Non-pigmented ciliary epithelial cell (primary cell): ENCODE data around the gene SS18L1.

Source experiments
- DNase-seq: peaks from one replicate; pipeline ENCODE4 v3.0.0-alpha.2; 2010; ENCODE audit warnings: low read depth

The SS18L1 gene

DNA sequence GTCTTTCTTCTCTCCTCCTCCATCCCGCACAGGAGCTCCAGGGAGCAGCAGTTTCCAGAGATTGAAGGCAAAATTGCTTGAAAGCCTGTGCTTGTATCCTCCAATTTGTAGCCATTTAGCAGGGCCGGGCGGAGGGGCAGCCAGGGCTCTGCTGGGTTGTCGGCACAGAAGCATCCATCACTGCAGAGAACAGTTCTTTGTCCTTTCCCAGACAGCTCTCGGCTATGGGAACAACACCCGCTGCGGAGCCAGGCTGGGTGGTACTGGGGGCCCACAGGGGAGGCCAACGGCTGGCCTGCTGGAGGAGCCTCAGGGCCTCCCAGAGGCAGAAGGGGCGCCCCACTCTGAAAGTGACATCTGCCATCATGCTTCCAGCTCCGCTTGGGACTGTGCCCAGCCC is 68.7 kb downstream of the SS18L1 start:
- DNase-seq = no peak

DNA sequence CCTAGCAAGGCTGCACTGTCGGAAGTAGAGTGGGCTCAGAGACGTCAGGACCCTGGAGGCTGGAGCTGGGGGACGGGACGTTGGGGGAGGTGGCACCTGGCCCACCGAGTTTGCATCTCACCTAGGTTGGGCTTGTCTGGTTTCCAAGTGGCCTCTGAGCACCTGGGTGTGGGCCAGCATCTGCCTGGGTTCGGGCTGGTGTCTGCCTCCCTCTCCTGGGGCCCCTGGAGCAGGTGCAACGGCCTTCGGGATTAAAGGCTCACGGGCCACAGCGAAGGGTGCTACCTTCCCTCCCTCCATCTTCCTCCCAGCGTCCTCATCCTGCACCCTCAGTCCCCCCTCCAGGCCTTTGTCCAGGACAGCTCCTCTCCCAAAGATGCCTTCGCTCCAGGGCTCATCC is 70.5 kb downstream of the SS18L1 start:
- DNase-seq = no peak

DNA sequence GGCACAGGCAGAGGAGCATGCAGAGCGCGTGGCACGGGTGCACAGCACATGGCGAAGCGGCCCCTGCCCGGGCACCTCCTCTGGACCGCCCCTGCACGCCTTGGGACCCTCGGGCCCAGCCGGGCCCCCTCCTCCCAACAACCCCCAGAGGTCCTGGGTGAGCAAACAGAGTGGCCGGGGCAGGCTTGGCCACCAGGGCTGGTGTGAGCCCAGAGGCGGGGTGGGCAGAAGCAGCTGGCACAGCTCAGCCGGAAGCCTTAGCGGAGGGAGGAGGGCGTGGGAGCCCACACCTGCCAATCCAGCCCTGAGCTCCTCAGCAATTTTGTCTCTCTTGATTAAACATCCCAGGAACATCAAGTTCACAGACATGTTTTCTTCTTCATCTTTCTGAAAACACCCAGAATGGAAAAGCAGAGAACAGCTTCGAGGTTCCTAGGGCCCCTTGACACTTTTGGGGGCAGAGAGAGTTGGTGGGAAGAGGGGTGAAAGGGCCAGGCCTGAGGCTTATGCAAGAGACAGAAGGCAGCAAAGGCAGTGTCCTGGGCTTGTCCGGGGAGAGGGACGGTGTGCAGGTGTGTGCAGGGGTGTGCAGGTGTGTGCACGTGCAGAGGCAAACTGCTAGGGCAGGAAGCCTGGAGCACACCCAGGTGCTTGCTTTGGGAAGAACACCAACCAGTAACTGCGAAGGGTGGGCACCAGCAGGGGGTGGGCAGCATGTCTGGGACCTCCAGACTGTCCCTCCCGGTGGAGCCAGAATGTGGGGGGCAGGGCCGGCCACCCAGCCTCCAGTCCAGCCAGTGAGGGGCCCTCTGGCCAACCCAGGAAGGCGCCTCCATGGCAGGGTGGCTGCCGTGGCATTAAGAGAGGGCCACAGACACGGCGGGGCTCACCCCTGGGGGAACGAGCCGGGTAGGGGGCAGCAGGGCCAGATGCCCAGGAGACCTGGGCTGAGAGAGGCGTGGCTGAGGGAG is 71.7 kb downstream of the SS18L1 start:
- DNase-seq = no peak

DNA sequence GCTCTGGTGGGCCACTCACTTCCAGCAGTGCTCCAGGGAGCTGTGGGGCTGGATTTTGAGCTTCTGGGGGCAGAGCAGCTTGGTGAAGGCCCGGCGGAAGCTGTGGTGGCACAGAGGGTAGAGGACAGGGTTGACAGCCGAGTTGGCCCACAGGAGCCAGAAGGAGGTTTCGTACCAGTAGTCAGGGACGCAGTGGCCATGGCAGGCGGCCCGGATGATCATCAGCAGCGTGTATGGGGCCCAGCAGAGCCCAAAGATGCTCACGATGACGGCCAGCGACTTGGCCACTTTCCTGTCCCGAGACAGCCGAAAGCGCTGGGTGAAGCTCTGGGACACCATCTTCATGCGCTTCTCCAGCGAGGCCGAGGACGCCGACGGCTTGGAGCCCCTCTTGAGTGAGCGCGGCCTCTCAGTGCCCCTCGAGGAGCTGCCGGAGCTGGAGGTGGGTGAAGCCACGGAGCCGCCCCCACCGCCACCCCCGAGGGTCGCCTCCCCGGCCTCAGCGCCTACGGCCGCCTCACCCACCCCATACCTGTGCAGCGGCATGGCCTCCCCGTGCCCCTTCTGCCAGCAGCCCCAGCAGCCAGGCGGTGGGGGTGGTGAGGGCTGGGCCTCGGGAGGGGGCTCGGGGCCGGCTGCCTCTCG is 72.5 kb downstream of the SS18L1 start:
- DNase-seq = no peak

DNA sequence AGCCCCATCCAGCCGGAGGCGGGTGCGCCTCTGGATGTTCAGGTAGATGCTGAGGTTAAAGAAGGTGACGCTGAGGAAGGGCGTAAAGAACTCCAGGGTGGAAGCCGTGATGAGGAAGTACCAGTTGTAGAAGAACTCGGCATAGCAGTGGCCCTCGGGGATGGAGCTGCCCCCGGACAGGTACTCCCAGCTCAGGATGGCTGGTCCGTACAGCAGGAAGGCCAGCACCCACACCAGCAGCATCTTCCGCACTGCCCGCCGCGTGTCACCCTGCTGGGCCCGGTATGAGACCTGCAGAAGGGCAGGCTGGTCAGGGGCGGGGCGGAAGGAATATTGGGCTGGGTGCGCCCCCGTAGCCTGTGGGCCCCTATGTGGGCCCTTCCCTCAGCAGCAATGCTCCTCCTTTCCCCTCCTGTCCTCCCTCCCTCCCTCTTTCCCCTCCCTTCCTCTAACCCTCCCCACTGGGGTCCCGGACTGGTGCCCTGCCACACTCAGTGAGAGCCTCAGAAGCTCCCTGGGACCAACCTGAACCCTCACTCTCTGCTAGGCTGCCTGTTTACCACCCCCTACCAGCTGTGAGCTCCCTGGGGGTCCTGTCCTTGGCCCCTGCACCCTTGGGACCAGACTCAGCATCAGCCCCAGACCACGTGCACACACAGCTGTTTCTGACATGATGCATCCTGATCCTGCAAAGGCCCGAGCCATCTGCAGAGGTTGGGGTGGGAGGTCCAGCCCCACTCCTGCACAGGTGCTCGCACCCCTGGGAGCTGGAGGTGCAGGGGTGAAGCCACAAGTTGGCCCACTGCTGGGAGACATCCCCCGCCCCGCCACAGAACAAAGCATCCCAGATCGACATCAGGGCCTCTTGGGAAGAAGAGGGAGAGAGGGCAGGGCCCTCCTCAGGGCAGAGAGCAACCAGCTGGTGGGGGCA is 73.3 kb downstream of the SS18L1 start:
- no peak for DNase-seq

DNA sequence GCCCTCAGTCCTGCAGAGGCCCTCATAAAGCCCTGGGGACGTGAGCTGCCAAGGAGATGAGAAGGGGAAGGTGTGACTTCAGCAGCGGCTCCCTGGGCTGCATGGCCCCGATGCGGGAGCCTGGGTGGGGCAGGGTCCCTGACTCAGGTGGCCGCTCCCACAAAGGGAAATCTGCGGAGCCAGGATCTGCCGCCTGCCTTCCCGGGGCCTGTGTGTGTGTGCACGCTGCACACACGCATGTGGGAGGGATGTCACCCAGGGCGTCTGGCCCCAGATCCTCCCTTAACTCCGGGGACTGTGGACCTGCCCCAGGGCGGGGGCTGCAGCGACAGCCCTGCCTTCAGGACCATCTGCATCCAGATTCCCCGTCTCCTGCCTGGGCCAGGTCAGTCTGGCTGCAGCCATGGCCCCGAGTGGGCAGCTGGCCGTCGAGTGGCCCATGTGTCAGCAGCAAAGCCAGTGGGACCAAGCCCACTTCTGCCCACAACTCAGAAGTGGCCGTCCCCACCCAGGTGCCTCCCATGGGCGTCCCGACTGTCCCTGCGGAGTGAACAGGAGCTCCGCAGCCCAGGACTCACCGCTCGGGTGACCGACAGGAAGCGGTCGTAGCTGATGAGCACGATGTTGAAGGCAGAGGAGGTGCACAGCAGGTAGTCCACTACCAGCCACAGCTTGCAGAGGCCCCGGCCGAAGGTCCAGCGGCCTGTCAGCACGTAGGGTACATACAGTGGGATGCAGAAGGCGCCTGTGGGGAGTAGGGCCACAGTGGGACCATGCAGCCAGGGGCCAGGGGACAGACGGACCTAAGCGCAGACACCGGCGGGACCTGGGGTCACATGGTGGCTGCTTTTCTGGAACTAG is 74.6 kb downstream of the SS18L1 start:
- no peak for DNase-seq

DNA sequence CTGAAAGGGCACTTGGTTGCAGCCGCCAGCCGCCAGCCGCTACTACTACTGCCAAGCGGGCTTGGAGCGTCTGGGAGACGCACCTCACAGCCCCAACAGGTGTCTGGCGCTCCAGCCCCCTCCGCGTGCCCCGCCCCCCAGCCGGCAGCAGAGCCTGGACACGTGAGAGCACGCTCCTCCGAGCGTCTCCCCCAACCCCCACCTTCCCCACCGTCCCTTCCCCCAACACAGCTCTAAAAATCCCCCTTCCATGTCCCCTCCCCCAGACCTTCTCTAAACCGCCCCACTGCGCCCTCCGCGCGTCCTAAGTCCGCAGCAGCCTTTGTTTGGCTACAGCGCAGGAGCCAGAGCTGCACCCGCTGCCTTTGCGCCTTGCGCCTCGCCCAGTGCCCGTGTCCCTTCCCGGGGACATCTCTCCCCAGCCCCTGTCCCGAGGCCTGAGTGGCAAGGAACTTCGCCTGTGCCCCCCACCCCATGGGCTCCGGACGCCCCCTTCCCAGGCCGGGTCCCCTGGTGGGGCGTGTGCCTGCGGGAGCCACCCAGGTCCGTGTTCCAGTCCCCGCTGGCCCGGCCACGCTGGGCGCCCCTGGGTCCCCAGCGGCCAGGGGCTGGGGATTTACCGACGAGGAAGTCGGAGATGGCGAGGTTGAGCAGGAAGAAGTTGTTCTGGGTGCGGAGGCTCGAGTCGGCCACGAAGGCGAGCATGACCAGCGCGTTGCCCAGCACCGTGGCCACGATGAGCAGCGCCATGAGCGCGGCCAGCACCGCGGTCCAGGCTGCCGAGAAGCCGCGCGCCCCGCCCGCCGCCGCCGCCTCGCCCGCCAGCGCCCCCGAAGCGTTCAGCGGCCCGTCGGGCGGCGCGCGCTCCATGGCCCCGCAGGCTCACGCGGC is 75.8 kb downstream of the SS18L1 start:
- no peak for DNase-seq

DNA sequence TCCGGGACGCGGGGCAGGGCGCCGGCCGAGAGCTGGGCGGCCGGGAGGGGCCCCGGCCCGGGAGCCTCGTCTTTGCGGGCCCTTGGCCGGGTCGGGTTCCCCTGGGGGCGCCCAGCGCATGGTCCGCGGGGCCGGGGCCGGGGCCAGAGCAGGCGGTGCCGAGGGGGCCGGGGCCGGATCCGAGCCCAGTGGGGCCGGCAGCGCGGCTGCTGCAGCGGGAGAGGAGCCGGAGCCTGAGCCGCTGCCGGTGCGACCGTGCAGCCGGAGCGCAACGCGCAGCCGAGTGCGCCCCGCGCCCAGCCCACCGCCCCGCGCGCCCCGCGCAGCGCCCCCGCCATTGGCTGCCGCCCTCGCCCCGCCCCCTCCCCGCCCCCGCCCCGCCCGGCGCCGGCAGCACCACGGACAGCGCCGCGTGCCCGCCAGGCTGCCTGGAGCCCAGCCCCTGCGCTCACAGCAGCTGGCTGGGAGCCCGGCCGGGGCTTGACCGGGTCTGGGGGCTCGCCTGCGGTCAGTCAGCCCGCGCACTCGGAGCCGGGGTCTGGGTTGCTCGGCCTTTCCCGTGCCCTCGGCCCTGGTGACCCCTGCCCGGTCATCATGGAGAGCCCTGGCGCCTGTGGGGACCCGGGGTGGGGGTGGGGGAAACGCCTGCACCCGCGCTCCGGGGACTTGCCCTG is 76.6 kb downstream of the SS18L1 start, which contains the start of gene HRH3:
Gene HRH3 (minus strand): TSS at position 287 of the 674 bp plus-strand sequence. CDS start 308 bp downstream, outside the sequence.
- DNase-seq = no peak

DNA sequence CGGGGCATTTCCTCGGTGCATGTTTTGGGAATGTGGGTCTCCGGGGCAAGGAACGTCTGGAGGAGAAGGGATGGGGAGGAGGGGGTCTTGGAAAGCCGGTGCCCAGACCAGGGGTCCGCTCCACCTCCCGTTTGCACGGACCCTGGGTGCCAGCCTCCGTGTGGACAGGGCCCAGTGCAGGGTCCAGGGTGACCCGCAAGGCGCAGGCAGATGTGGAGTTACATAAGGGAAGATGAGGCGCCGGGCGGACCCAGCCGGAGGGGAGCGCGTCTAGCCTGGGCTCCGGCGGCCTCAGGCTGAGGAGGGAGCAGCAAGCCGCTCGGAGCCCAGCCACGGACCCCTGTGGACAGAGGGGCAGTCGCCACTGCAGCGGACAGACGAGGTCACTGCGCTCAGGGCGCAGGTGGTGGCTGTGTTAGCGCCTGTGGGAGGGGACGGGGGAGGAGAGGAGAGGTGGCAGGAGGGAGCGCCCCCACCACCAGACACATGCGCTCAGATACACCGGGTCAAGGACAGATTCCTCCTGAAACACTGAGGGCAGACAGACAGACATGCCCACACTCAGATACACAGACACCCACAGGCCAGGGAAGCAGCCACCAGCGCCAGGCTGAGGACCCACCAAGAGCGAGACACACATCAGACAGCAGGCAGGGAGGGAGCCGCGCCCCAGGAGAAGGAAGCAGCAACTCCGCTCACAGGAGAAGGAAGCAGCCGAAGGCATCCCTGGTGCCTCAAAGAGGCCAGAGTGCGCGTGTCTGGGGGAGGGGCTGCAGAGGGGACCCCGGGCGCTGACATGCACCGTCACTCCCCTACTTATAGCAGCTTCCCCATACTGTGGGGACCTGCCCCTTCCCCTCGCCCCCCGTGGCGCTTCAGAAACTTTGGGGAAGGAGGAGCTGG is 77.3 kb downstream of the SS18L1 start:
- no peak for DNase-seq

DNA sequence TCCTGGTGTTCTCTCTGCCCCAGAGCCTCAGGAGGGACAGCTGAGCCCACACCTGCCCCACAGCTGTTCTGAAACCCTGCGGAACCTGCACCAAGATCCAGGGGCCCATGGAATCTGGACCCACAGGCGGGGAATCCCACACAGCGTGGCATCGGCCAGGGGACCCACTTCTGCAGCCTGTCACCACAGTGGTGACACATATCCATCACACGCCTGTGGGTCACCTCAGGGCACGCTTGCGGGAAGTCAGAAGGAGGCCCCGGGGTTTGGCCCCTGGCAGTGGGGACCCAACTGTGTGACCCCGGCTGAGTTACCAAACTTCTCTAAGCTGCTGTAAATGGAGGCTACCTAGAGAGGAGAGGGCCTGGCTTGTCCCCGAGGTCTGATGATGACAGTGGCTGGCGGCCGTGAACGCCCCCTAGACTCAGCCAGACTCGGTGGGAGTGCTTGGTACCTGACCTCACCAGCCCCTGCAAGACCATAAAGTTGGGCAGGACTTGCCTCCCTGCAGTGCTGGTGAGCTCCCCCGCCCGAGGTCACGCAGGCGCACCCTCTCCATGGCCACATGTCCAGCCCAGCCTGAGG is 78.8 kb downstream of the SS18L1 start:
- DNase-seq = no peak

DNA sequence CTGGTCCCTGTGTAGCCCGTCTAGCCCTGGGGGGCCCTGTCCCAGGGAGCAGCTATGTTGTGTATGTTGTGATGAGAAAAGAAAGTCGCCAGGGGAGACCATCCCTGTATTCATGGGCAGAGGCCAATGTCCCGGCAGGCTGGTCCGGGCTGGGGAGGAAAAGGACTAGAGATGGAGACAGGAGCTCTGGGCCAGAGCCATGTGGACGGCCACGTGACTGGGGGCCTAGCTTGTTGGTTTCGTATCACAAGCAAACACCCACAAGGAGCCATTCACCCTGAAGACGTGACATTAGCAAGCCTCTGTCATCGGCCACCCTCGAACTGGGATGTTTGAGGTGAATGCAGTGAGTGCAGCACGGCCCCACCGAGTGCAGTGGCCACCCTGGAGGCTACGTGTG is 79.4 kb downstream of the SS18L1 start:
- DNase-seq = no peak

DNA sequence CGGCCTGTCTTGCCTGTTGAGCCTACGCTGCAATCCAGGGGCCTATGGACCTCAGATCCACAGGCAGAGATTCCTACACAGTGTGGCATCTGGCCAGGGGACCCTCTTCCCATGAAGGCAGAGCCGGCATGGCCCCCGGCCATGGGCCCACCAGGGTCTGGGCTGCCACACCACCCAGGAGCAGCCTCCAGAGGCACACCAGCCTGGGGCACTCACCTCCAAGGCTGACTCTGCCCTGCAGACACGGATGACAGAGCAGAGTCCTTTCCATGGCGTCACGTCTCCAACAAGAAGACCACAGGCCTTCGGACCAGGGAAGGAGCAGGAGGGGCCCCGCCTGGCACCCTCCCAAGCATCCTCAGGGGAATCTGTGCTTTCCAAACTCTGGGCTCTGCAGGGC is 80.0 kb downstream of the SS18L1 start:
- DNase-seq = no peak

DNA sequence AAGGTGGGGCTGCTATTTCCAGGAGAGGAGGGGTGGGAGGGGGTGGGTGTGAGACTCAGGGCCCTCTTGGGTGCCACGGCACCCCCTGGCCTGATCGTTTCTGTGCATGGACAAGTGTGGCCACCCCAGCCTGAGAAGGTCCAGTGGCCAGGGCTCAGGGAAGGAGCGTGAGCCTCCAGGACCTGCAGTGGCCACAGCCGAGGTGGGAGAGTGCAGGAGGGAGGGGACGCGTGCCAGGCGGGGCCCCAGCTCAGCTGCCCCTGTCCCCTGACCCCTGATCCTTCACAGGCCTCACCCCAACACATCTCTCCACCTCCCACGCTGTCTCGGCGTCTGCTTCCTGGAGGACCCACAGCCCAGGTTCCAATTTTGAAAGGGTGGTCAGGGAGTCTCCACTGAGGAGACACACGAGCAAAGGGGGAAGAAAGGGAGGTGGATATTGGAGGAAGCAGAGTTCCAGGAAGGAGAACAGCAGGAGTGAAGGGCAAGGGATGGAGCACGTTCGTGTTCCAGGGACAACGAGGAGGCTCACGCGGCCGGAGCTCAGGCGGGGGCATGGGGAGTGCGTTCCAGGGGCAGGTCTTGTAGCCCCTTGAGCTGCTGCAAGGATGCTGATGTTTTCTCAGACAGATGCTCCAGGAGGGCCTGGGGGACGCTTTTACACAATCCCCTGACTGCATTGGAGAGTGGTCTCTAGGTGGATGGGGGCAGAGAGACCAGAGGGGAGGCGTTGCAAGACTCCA is 80.7 kb downstream of the SS18L1 start:
- no peak for DNase-seq

DNA sequence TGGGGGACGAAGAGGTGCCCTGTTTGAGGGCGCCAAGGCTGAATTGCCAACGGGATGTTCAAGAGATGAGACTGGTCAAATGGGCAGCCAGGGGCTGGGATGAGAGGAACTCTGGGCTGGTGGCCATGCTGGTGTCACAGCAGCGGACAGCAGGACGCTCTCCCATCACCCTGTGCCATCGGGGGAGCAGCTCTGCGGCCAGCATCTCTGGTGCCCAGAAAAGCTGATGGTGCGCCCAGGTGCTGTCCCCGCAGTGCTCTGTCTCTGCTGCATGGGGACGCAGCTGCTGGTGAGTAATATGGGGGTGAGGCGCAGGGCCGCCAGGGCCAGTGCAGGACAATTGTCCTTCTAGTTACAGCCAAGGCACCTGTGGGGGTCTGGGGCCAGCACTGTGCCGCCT is 81.5 kb downstream of the SS18L1 start:
- DNase-seq = no peak

DNA sequence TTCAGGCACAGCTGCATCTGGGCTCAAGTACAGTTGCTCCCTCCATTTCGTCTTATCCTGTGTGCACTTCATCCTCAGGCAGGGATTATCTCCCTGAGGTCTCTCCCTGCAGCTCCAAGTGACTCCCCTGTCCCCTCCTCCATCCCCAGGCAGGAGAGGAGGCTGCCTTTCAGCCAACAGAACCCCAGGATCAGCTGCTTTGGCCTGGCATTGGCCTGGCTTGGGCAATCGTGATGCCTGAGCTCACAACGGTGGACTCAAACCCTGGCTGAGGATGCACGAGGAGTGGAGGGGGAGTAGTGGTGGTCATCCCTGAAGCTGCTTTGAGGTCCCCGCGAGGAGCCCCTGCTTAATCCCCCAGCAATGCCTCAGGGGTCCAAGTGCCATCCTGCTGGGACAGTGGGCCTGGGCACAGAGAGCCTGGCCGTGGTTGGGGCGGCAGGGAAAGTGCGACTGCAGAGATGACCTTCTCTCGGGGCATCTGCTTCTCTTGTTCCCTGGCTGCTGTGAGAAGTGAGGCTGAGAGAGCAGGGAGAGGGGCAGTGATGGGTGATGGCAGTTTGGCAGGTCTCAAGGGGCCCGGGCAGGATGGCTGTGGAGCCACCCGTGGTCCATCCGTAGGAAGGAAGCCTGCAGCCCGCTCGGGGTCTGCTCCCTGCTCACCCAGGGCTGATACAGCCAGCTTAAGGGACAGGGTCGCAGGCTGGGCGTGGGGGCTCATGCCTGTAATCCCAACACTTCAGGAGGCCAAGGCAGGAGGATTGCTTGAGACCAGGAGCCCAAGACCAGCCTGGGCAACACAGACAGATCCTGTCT is 82.5 kb downstream of the SS18L1 start:
- DNase-seq = no peak
